Stimulated activated CD8-positive, alpha-beta memory T cell treated with anti-CD3 and anti-CD28 coated beads, Interleukin-15, amount 100 ng/mL, for 48 hours (primary cell): ENCODE results near the gene LGR5.

Source experiments
- DNase-seq, 2 donors: peaks; one replicate each; pipeline ENCODE4 v3.0.0-alpha.2; 2020; ENCODE audit warnings: low read depth in 2 of 2

The LGR5 gene

DNA sequence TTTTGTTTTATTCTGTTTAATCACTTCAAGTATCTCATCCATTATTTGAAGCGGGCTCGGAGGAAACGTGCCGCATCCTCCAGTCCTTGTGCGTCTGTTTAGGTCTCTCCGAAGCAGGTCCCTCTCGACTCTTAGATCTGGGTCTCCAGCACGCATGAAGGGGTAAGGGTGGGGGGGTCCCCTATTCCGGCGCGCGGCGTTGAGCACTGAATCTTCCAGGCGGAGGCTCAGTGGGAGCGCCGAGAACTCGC lies 311 bp upstream of the LGR5 start:
- no peak for DNase-seq

DNA sequence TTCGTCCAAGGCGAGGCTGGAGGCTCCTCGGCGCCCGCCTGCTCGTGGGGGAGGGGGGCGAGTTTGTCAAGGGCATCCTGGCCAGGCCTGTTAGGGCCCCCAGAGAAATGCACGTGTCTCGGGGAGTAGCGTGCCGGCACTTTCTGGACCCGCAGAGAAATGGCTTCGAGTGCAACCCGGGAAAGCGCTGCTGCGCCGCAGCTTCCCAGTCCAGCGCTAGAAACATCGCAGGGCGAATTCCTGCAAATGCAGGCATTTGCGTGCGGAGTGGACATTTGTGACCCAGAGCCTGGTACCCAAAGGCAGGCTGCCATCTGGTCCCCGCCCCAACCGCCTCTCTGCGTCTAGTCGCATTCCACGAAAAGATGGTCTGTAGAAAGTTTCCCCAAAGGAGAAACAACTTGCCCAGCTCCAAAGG lies 756 bp downstream of the LGR5 start:
- no peak for DNase-seq

DNA sequence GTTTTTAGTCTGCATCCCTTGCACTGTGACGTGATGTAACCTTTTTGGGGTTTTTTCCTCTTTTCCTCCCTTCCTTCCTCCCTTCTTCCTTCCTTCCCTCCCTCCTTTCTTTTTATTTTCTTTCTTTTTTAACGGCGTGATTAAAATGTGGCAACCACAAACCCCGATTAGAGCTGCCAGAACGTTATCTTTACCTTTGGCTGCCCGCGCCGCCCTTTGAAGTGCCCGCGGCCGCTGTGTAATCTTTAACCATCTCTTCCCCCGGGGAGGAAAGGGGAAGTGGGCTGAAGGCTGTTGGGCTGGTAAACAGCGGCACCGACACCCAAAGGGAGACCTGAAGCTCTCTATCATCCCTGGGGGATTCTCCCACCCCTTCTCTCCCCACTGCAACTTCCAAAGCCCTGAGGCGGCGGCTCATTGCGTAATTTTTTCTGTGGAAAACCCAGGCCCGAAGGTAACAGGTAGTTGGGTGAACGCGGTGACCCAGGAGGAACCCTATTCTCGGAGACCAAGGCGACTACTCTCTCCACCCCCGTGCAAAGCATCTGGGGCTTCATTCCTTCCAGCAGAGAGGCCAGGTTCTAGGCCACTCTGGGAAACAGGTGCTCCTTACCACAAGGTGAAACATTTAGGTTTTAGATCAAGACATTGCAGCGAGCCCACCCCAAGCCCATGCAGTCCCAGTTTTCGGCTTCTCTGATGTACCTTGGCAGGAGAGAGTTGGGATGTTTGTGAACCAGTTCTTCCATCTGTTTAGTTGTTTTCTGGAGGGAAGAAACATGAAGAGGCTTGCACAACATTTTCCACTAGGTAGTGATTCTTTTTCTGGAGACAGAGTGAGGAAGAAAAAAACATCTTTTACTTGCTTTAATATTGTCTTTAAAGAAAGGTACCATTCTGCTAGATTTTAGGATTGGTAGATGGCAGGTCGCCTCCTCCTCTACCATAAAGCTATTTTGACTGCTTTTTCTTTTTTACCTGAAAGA lies 1.5 kb downstream of the LGR5 start:
- DNase-seq: no peak

DNA sequence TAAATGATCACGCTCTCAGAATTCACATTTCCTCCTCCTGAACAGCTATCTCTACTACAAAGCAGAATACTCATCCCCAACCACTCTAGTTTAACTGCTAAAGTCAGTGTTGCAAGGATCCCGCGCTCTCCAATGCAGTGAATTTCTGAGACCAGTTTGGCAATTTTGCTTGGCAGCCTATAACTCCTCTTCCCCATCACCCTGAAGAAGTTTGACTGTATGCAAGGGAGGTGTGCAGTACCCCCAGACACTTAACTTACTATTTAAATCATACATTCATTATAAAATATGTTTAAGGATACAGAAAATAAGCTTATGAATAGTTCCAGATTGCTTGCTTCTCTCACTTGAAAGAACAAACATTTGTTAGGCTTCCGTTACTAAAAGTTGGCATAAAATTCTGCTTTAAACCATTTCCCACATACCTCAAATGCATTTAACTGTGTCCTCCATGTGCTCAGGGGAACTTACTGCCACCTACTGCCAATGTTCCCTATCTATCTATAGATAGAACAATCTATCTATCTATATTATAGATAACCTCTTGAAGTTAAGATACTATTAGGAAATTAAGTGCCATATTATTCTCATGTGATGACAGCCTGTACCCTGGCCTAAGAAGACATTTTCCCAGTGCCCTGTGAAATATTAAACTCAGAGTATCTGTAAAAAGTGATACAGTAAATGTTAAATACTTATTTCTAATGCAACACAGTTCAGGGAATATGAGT lies 2.4 kb downstream of the LGR5 start:
- DNase-seq: no peak

DNA sequence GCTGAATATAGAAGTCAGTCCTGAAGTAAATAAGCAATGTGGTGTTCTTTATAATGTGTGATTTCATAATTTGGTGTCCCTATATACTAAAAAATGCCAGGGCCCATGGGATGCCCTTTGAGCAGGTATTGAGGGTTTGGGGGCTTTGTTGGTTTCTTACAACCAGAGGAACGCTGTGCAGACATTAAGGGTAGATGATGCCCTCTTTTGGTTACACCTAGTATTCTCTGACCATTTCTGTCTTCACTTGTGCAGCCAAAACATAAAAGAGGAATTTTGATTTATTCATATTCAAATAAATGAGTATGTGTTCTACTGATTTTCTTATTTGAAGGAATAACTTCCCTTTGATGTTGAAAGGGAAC lies 3.0 kb downstream of the LGR5 start:
- DNase-seq: no peak

DNA sequence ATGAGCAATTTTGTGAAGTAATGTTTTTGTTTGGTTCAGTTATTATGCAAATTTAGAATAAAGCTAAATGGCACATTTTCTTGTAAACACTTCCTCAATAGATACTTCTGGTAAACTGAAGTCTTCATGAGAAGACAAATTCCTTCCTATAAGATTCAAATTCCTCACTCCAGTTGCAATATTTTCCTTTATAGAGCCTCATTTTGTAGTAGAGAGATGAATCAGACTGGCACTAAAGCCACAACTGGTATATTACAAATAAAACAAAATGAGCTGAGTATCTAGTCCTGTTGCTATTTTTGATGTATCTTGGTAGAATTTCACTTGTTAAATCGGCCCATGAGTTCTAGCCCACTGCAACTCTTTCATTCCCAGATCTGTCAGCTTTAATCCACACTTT lies 5.5 kb downstream of the LGR5 start:
- no peak for DNase-seq

DNA sequence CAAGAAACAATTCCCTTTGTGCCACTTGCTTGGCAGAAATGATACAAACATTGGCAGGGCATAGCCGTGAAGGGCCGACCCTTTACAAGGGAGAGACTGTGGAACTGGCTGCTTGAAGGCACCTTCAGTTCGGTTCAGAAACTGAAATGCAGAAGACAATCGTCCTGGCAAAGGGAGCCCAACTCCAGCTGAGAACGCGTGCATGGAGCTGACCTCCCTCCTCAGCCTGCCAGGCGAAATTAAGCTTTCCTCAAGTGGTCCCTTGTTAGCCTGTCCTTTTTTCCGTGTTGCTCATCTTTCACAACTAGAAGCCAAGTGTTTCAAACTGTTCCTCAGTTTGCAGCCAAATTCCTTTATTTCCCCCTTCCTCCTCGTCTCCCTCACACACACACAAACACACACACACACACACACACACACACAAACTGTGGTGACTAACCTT lies 8.1 kb downstream of the LGR5 start:
- DNase-seq: no peak

DNA sequence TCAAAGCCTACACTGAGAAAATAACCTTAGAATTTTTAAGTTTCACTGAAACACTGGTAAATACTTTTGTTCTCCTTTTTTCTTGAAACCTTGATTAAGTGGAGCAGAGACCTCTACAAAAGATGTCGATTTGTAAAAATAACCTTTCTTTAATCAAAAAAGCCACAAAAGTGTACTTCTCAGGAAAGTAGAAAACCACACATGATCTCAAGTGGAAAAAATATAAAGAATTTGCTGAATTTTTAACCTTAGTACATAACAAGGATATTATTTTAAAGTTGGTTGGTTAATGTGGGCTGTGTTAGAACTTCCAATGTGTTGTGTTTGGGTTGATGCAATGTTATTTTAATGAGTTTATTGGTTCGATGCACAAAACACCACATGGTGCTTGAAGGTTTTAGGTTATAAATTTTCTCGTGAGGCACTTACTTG lies 8.6 kb downstream of the LGR5 start:
- DNase-seq: no peak

DNA sequence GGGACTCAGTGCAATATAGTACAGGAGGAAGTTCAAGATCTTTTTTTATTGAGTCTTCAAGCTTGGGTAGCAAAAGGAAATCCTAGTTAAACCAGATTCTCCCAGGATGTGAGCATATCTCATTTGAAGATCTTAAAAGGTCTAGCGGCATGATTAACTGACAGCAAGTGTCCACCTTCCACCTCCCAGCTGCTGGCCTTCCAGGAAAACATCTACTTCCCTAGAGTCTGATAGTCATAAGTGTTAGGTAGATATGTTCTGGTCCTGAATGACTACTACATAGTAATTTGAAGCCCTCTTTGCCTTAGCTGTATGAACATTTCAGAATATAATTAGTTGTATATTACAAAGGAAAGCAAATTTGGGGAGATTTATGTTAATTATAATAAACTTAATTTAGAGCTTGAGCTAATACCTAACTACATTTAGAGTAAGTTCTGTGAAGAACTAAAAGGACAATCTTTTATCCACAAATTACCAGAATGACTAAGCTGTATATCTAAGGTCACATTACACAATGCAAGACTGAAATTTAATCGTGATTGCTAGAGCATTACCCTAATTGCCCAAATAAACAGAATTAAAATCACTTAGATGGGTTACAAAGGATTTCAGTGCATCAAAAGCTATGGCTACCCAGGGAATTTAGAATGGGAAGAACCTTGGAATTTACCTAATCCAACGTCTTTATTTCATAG lies 9.9 kb downstream of the LGR5 start:
- no peak for DNase-seq

DNA sequence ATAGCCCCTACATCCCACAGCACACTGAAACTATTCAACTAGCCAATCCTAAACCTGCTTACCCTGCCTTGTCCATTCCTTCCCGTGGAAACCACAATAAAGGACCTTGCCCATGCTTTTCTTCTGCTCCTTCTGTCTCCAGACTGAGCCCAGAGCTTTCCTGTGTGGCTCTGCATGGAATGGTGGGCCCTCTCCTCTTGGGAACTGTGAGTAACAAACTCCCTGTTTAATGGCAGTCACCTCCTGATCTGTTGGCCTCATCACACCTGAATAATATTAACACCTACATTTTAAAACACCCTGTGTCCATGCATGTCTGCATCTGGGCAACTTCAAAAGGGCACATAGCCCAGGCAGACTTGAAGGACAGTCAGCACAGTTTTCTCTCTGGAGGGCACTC lies 12.4 kb downstream of the LGR5 start:
- no peak for DNase-seq

DNA sequence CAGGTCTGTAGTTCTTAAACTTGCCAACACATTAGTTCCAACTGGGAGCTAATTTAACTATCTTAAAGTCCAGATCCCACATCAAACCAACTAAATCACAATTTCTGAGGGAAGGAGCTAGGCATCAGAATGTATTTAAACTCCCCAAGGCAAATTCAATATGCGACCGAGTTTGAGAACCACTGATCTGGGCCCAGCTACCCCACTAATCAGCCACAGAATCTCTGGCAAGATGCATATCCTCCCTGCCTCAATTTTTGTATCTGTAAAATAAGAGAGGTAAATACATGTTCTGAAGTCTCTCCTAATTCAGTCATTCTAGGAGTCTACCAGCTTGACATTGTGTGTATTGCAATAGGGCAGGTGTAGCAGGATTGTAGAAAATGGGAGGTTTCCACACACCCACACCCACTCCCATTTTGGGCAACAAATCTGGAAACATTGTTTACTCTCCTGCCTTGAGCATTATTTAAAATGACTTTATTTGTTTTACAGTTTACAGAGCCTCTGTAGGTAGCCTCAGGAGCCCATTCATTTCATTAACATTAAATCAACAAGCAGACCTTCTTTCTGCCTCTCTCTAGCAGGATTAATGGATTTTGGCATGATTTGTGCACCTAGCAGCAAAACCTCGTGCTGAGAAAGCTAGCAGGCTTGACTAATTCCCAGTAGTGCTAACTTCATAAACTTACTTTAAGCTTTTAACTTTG lies 15.6 kb downstream of the LGR5 start:
- no peak for DNase-seq

DNA sequence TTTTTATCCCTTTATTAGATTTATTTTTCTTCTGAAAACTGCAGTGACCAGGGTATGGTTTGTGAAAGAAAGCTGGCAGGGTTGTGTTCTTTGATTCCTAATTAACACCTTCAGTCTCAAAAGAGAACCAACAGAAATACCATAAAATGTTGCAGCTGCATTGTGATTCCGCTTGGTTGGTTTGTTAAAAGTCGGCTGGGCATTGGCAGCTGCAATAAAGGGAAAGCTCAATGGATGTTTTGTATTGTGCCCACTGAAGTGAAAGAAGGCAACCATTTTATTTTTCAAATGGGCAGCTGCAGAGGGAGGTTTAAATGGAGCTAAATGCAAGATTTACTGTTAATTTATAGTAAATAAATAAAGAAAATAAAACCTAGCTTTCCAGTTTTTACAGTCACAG lies 16.7 kb downstream of the LGR5 start:
- no peak for DNase-seq

DNA sequence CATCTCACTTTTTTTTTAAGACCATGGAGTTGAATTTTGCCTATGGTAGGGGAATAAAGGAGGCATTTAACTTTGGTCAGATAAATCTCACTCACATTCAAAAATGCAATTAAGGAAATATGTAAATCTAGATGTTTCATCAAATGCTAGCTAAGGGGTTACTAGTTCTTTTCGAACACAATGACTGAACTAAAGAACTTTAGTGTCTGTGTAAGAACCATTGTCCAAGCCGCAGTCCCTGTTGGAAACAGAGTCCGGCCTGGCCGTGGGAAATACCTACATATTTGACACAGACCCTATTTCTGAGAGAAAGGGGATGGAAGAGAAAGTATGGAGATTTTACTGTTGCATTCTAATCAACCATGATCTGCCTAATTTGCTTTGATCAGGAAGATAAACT lies 17.4 kb downstream of the LGR5 start:
- DNase-seq: no peak

DNA sequence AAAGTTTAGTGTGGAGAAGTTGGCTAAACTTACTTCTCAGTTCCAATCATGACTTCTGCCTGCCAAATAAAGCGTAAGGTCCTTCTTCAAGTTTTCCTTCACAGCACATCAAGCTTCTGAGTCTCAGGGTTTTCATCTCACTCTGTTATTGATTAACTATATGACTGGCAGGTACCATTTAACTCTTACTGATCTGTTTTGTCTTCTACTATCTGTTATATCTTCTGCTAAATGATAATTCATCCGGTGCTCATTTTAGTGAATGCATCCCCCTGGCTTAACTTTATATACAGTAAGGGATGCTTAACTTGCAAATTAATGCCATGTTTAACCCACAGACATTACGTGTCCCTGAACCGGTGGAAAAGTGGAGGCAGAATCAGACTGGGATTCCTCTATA lies 20.7 kb downstream of the LGR5 start:
- DNase-seq: no peak

DNA sequence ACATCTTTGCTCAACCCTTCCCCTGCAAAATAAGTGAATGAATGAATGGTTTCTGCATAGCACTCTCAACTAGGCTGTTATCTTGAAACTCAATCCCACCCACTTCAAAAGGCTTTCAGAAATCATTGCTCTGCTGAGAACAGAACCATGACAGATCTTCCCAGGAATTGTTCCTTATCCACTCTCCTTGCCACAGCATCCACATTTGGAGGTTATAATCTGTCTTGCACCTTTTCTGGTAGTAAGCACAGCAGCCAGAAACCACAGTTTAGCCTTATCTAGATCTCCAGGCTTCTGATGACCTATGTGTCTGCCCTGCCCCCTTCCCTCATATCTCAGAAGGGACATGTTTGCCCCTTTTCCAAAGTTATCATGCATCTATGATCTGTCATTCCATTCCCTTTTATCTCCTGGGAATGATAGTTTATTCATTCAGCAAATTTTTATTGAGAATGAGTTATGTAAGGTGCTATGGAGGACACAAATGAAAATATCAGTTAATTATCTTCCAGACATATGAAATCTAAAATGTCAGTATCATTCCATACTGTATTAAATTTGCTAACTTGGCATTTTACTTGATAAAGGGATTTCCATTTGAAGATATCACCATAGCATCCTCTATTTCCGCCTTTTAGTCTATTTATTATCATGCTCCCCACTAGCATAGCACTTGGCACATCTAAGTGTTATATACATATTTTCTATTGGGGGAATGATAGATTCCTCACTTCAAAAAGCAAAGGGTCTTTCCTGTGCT lies 21.4 kb downstream of the LGR5 start:
- DNase-seq: no peak

DNA sequence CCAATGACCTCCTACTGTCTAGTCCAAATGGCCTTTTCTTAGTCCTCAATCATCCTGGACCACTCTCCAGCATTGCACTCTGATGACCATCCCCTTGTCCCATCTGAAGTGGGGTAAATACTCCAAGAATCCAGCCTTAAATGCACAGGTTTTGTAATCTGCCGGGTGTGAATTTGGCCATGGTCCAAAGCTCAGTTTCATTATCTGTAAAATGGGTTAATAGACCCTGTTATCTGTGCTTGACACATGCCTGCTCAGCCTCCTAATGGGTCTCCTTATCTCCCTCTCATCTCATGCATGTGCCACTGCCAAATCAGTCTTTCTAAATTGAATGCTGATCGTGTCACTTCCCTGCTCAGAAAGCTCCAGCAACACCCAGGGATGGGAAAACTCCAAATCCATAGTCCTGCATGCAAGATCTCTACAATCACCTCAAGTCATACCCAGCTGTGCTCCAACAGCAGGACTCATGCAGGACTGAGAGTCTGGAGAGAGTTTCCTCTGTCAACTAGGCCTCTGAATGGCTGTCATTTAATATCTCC lies 22.3 kb downstream of the LGR5 start:
- DNase-seq: no peak

DNA sequence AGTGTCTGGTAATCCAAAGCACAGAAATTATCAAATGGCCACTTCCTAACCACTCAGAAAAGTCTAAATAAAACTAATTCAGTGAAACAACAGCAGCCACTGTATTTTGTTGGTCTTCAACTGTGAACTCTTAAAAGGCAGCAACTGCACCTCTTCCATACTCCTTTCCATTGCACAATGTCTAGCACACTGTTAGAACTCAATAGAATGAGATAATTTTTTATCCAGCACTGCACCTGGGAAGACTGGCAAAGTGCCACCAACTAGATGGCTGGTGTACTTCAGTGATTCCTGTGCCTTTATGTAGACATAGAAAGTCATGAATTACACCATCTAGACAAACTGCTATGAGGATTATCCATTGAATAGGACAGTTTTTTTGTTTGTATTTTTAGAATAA lies 26.2 kb downstream of the LGR5 start:
- DNase-seq: no peak

DNA sequence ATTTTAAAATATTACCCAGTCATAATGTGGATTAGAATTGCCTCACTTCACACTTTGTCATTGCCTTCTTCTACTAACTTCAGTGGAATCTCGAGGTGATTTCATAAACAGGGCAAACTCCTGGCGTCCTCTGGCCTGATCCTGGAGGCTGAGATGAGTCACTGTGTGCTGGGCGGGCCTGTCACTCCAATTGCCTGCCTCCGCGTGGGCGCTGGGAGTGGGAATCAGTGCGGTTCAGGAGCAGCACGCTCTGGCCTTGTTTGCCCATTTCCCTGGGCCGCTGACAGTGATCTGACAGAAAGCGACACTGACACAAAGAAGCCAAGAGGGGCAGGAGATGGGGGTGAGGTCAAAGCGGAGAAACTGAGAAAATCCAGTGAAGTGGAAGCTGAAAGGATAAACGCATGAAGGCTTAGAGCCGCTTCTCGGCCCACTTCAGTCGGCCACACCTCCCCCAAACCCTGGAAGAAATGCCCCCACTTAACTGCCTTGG lies 29.7 kb downstream of the LGR5 start:
- DNase-seq: no peak

DNA sequence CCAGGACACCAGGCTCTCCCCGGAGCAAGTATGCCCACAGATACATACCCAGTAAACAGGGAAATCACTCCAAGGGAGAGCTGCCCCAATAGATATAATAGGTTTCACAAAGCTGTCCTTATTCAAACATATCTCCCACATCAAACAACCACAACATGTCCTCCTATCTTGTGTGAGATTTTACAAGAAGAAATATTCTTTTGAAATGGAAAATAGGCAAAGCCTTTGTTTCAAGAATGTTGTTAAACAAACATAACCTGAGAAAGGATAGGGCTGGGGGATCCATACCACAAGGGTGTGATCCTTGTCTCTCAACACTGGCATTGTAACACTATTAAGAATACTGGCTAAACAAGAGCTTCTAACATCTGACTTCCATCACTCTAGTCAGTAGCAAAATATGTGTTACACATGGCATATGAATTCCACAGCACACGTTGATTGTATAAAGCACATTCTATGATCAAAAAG lies 32.9 kb downstream of the LGR5 start:
- no peak for DNase-seq

DNA sequence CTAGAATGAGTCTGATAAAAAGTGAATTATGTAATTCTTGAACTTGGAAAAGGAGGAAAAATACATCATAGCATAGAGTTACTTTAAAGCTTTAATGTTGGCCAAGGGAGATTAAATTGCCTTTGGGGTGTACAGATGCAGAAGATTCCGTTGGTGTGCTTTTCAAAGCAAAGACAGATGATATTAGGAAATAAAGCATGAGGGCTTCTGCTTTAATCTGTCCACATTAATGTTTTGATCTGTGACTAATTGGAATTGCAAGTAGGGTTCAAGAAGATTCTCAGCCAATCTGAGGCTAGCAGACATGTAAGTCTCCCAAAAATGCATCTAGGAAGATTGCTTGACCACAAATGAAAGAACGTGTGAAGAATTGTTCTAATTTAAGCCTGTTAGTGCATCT lies 35.2 kb downstream of the LGR5 start:
- DNase-seq: no peak

DNA sequence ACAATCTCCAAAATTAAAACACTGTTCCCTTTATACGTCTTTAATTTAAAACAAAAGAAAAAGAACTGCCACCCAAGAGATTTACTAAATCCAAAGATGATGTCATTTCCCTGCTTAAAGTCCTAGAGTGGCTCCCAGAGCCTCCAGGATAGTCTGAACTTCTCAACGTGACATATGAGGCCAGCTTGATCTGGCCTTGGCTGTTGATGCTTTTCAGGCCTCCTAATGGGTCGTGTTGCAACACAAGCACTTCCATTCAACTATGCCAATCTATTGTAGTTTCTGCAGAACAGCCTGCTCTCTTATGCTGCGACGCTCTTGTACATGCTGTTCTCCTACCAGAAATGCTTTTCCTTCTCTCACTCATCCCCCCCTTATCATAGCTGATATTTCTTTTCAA lies 35.7 kb downstream of the LGR5 start:
- no peak for DNase-seq
